GM21723 (cell line): ENCODE measurements around the gene ACACA.
"Not testable (repeated sequence)": the region's sequence is repeated elsewhere in the genome, so short reads cannot be mapped to it uniquely, and the experiment has no call there.

Source experiments
- ATAC-seq: cut with Tn5 transposase; IDR thresholded peaks from one replicate; pipeline ENCODE4 v1.9.1; 2021; ENCODE audit warnings: mild to moderate bottlenecking, moderate library complexity; ENCODE audit not compliant: unreplicated experiment

The ACACA gene

GRCh38 chr17:37356796-37357569 lies 49.7 kb downstream of the ACACA start:
- not testable (repeated sequence) for ATAC-seq

- ATAC-seq: not testable (repeated sequence)
Observed at GRCh38 chr17:37346863-37347402, 59.7 kb downstream of the ACACA start.

GRCh38 chr17:37344519-37344918 lies 62.1 kb downstream of the ACACA start:
- ATAC-seq: no peak

- no peak for ATAC-seq
Observed at GRCh38 chr17:37342589-37342988, 64.0 kb downstream of the ACACA start.

- no peak for ATAC-seq
Observed at GRCh38 chr17:37340804-37341203, 65.8 kb downstream of the ACACA start.

- no peak for ATAC-seq
Observed at GRCh38 chr17:37339321-37339720, 67.3 kb downstream of the ACACA start.

GRCh38 chr17:37338847-37339246 lies 67.8 kb downstream of the ACACA start:
- ATAC-seq: no peak

GRCh38 chr17:37327341-37328090 lies 79.1 kb downstream of the ACACA start:
- no peak for ATAC-seq

GRCh38 chr17:37322826-37323561 lies 83.6 kb downstream of the ACACA start:
- ATAC-seq: no peak

- no peak for ATAC-seq
Observed at GRCh38 chr17:37322106-37322505, 84.5 kb downstream of the ACACA start.

GRCh38 chr17:37318931-37319594 lies 87.6 kb downstream of the ACACA start:
- no peak for ATAC-seq

- no peak for ATAC-seq
Observed at GRCh38 chr17:37317867-37318266, 88.8 kb downstream of the ACACA start.

GRCh38 chr17:37315601-37316000 lies 91.0 kb downstream of the ACACA start:
- ATAC-seq: no peak

GRCh38 chr17:37312137-37312923 lies 94.3 kb downstream of the ACACA start:
- no peak for ATAC-seq

GRCh38 chr17:37310940-37311339 lies 95.7 kb downstream of the ACACA start:
- ATAC-seq: no peak

- ATAC-seq: no peak
Observed at GRCh38 chr17:37309051-37309450, 97.6 kb downstream of the ACACA start.

- ATAC-seq: no peak
Observed at GRCh38 chr17:37305406-37305905, 101.2 kb downstream of the ACACA start.

GRCh38 chr17:37301288-37301687 lies 105.3 kb downstream of the ACACA start:
- no peak for ATAC-seq

- ATAC-seq: no peak
Observed at GRCh38 chr17:37300683-37301082, 106.0 kb downstream of the ACACA start.
